T follicular helper cell (primary cell): Measurements from ENCODE around the gene RBCK1.

ENCODE experiments used
- DNase-seq: peaks from one replicate; pipeline ENCODE4 v3.0.0-alpha.2; 2020; ENCODE audit warnings: low read depth

RBCK1 gene

GRCh38 chr20:399182-399707 is 8.9 kb upstream of the RBCK1 start:
- DNase-seq, result no peak

- no peak for DNase-seq
Measured at GRCh38 chr20:400128-400453, 8.0 kb upstream of the RBCK1 start.

GRCh38 chr20:400454-401275 is 7.4 kb upstream of the RBCK1 start:
- no peak for DNase-seq

- no peak for DNase-seq
Measured at GRCh38 chr20:401682-402495, 6.2 kb upstream of the RBCK1 start.

- DNase-seq, result no peak
Measured at GRCh38 chr20:402496-402885, 5.6 kb upstream of the RBCK1 start.

- DNase-seq, result no peak
Measured at GRCh38 chr20:402898-403581, 5.1 kb upstream of the RBCK1 start.

GRCh38 chr20:403582-403957 is 4.5 kb upstream of the RBCK1 start:
- no peak for DNase-seq

GRCh38 chr20:404088-404487 is 4.0 kb upstream of the RBCK1 start:
- DNase-seq, result no peak

GRCh38 chr20:406200-407132 is 1.6 kb upstream of the RBCK1 start:
- DNase-seq, result no peak

GRCh38 chr20:407133-407952 is 756 bp upstream of the RBCK1 start:
- DNase-seq, result peak; percentile 57

GRCh38 chr20:408843-409696 is 971 bp downstream of the RBCK1 start:
- no peak for DNase-seq

- DNase-seq, result no peak
Measured at GRCh38 chr20:409697-410559, 1.8 kb downstream of the RBCK1 start.

- DNase-seq, result no peak
Measured at GRCh38 chr20:412081-412480, 4.0 kb downstream of the RBCK1 start.

- DNase-seq, result no peak
Measured at GRCh38 chr20:414161-414560, 6.1 kb downstream of the RBCK1 start.

- DNase-seq, result no peak
Measured at GRCh38 chr20:415820-416322, 7.8 kb downstream of the RBCK1 start.

GRCh38 chr20:416950-417800 is 9.1 kb downstream of the RBCK1 start:
- no peak for DNase-seq

GRCh38 chr20:417801-418342 is 9.8 kb downstream of the RBCK1 start:
- DNase-seq, result no peak
